Renal cortical epithelial cell (primary cell): ENCODE data around the gene MTHFD2. TPM values are rescaled to one million over a fixed set of nuclear protein-coding genes. Genes with fewer than 3 reads are reported as not detected.

Source experiments
- DNase-seq: peaks from one replicate; pipeline ENCODE4 v3.0.0-alpha.2; 2011; ENCODE audit warnings: low read depth
- total RNA-seq: library from RNA; depleted of rRNA; stranded (reverse); fragments of >200 nt; gene quantifications from 2 replicates; pipeline ENCODE4 v1.2.3, GENCODE V29; 2014

MTHFD2 gene
- total RNA-seq, 1 donor from 2014 or later, result 66.7 TPM

- no peak for DNase-seq
These were observed 65.9 kb downstream of the MTHFD2 start for GRCh38 chr2:74264281-74264680.

- peak; percentile 41 for DNase-seq
These were observed 68.7 kb downstream of the MTHFD2 start for GRCh38 chr2:74267068-74267467.

Other genes starting within 250 kb of the MTHFD2 start
- gene TET3, start 213.7 kb upstream of the MTHFD2 start, total RNA-seq, result 3.6 and 8.7 TPM in 2 replicates
- 24.3 and 56.1 TPM in 2 replicates for gene BOLA3, start 50.7 kb upstream of the MTHFD2 start, total RNA-seq
- gene MOB1A, start 19.7 kb upstream of the MTHFD2 start, total RNA-seq, result 147 and 189 TPM in 2 replicates
- gene SLC4A5, start 144.8 kb downstream of the MTHFD2 start, total RNA-seq, result 0.89 and 1.2 TPM in 2 replicates
- gene DCTN1, start 181.7 kb downstream of the MTHFD2 start, total RNA-seq, result 87.2 and 196 TPM in 2 replicates
- gene C2orf81, start 223.0 kb downstream of the MTHFD2 start, total RNA-seq, result 1.4 and 3.9 TPM in 2 replicates
- gene WDR54, start 223.1 kb downstream of the MTHFD2 start, total RNA-seq, result 39.5 and 56.6 TPM in 2 replicates
- 60.8 TPM in 2 replicates for gene RTKN, start 243.3 kb downstream of the MTHFD2 start, total RNA-seq